Activated T-cell treated with anti-CD3 and anti-CD28 coated beads for 48 hours (primary cell): Measurements from ENCODE around the gene UBE2G1.
A peak's percentile ranks its signal among the peaks of the same experiment; 100 is the strongest.
"Not testable (repeated sequence)": the region's sequence is repeated elsewhere in the genome, so short reads cannot be mapped to it uniquely, and the experiment has no call there.

Source experiments
- DNase-seq: peaks from one replicate; pipeline ENCODE4 v3.0.0-alpha.2; 2020; ENCODE audit warnings: low read depth

Gene UBE2G1

GRCh38 chr17:4366327-4367063 lies at the start of gene UBE2G1:
Gene UBE2G1 (minus strand): TSS chr17:4366675. CDS start chr17:4366316, 359 bp downstream.
- DNase-seq: peak; percentile 100

DNA sequence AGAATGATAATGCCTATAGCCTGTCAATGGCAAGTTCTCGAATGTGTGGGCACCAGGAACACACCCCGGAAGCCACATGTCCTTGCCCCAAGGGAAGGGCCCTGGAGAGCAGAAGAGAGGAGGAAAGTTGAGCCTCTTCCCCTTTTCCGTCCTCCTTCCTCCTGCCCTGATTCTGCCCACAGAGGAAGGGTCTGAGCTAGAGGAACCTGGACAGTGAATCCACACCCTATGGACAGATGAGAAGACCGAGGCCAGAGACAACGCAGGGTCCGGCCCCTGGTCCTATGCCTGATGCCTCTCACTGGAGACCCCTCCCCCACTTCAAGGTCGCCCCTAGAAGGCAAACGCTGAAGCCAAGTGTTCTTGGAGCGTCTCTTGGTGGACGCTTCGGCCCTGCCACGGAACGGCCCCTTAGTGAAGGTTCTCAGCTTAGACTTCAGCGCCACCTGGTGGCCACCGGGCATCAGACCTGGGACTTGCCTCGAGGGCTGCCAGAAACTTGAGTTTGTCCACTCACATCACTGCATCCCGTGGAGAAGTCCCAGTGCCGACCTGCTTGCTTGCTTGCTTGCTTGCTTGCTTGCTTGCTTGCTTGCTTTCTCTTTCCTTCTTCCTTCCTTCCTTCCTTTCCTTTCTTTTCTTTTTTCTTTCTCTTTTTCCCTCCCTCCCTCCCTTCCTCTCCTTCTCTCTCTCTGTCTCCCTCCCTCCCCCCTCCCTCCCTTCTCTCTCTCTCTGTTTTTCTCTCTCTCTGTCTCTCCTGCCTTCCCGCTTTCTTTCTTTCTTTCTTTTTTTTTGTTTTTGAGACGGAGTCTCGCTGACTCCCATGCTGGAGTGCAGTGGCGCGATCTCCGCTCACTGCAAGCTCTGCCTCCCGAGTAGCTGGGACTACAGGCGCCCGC lies 46.7 kb upstream of the UBE2G1 start:
- DNase-seq: peak; percentile 85

DNA sequence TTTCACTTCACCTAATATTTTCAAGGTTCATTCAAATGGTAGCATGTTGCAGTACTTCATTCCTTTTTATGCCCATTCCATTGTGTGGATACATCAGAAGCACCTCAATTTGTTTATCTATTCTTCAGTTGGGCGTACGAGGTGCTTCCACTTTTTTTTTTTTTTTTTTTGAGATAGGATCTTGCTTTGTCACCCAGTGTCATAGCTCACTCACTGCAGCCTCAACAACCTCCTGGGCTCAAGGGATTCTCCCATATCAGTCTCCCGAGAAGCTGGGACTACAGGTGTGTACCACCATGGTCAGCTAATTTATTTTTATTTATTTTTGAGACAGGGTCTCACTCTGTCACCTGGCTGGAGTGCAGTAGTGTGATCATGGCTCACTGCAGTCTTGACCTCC lies 44.7 kb upstream of the UBE2G1 start:
- DNase-seq: no peak

DNA sequence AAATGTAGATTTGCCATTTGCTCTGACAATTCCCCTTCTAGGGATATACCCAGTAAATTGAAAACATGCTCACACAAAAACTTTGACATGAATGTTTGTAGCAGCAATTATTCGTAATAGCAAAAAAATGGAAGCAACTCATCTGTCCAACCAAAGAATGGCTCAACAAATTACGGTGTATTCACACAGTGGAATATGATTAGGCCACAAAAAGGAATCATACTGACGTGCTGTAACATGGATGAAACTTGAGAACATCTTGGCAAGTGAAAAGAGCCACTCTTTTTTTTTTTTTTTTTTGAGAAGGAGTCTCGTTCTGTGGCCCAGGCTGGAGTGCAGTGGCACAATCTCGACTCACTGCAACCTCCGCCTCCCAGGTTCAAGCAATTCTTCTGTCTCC lies 43.2 kb upstream of the UBE2G1 start:
- no peak for DNase-seq

GRCh38 chr17:4407851-4408250 lies 41.4 kb upstream of the UBE2G1 start:
- no peak for DNase-seq

DNA sequence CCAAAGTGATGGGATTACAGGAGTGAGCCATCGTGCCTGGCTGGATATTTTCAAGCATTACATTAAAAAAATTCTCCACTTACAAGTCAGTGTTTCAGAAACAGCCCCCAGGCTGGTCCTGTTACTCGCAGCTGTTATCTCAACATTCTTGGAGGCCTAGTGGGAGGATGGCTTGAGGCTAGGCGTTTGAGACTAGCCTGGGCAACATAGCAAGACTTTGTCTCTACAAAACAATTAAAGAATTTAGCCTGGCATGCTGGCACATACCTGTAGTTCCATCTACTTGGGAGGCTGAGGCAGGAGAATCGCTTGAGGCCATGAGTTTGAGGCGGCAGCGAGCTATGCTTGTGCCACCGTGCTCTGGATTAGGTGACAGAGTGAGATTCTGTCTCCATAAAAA lies 40.7 kb upstream of the UBE2G1 start:
- DNase-seq: no peak

DNA sequence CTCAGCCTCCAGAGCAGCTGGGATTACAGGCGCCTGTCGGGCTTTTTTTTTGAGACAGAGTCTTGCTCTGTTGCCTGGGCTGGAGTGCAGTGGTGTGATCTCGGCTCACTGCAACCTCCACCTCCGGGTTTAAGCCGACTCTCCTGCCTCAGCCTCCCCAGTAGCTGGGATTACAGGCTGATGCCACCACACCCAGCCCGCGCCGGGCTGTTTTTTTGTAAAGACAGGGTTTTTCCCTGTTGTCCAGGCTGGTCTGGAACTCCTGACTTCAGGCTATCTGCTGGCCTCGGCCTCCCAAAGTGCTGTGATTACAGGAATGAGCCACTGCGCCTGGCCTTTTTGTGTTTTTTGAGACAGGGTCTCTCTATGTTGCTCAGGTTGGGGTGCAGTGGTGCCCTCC lies 39.9 kb upstream of the UBE2G1 start:
- no peak for DNase-seq

DNA sequence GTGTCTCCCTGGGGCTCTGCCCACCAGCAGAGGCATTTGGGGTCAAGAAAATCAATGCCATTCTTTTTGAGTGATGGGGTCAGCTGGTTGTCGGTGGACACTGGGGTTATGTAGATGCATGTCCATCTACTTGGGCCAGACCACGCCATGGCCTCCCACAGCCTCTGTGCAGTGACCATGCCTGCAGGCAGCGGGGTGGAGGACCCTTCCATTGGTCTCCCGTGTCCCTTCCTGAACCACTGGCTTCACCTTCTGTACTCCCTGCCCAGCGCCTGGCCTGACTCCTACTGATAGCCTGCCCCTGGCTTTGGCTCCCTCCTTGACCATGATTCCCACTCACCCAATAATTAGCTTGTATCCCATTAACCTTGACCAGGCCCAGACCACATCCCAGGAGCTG lies 39.2 kb upstream of the UBE2G1 start:
- no peak for DNase-seq

DNA sequence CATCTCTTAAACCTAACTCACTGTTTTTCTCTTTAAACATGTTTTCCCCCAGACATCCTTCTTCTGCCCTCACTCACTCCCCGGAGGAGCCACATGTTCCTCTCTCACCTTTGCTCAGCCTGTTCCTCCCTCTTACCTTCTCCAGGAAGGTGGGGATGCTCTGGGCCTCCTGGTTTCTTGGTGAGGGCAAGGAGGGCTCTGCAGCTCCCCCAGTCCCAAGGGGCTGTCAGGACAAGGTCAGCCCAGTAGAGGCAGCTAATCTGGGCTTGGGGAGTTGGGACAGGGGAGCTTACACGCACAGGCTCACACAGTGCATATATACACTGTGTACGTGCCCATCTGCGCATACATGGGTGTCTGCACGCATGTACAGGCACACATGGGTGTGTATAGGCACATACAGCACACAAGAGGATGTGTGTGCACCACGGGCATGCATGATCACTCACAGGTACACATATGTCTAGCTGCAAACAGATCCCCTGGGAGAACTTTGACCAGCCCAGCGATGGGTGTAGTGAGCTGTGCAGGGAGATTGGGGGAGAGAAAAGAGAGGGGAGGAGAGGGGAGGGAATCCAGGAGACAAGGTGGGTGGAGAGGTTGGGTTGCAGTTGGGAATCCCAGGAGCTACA lies 38.7 kb upstream of the UBE2G1 start:
- DNase-seq: no peak

GRCh38 chr17:4397840-4398239 lies 31.4 kb upstream of the UBE2G1 start:
- no peak for DNase-seq

DNA sequence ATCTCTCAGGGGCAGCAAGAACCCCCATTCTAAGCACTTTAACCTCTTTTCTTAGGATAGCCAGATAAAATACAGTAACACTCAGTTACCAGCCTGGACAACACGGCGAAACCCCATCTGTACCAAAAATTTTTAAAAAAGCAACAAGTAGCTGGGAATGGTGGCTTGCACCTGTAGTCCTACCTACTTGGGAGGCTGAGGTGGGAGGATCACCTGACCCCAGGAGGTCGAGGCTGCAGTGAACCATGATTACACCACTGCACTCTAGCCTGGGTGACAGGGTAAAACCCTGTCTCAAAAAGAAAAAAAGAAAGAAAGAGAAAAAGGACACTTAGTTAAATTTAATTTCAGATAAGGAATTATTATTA lies 28.6 kb upstream of the UBE2G1 start:
- DNase-seq: no peak

- DNase-seq: no peak
Observed at GRCh38 chr17:4394208-4395110, 28.0 kb upstream of the UBE2G1 start.

- DNase-seq: no peak
Observed at GRCh38 chr17:4393806-4394205, 27.3 kb upstream of the UBE2G1 start.

DNA sequence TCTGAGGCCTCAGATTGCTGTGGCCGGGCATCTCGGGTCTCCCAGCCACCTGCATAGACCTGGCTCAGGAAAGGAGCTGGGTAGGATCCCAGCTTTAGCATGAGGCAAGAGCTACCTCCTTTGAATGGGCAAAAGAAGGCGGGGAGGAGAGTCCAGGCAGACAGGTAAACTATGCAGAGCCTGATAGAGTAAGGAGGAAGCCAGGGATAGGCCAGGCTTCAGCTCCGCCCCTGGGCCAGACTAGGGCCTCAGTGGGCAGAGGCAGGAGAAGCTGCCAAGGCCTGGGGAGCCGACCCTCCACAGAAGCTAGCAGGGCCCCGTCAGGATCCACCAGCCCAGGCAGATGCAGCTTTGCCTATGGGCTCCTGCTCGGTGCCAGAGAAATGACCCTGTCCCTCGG lies 22.6 kb upstream of the UBE2G1 start:
- no peak for DNase-seq

- no peak for DNase-seq
Observed at GRCh38 chr17:4387137-4387536, 20.7 kb upstream of the UBE2G1 start.

GRCh38 chr17:4386406-4386805 lies 19.9 kb upstream of the UBE2G1 start:
- DNase-seq: no peak

DNA sequence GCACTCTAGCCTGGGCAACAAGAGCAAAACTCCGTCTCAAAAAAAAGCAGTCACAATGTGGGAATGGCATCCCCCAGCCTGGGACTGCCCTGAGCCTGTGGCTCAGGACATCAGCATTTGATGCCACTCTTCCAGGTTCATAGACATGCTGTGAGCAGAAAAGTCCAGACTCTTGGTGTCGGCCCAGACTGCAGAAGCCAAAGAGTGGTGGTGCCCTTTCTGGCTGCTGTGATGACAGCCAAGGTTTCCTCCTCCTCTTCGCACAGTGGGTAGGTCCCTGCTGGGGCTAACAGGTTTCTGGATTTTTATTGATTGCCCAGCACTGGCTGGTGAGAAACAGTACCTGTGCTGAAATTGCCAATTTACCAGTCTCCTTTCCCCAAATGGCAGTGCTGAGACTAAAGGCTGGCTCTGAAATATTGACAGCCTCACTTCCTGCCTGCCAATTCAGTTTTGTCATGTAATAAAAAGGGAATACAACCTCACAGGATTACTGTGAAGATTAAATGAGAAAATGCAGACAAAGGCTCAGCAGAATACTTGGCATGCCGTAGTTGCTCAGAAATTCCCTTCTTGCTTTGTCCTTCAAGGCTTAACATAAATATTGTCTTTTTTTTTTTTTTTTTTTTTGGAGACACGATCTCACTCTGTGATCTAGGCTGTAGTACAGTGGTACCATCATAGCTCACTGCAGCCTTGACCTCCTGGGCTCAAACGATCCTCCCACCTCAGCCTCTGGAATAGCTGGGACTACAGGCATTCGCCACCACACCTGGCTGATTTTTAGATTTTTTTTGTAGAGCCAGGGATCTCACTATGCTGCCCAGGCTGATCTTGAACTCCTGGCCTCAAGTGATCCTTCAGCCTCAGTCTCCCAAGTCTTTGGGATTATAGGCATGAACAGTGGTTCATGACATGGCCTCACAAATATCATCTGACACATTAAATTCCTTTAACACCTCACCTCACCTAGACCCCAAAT lies 15.5 kb upstream of the UBE2G1 start:
- no peak for DNase-seq

DNA sequence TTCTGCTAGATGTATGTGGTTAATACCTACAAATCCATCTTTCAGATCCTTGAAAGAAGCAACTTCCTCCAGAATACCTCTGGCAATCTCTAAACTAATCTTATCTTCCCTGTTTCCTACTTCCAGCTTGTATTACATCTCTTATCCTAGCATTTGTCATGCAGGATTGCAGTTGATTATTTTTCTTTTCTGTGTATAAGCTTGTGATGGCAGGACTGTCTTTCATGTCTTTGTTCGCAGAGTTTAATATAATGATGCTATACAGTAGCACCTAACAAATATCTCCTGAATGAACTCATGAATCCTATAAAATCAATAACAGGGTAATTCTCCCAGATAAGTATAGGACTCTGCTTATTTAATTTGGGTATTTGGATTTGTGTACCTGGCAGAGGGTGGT lies 12.2 kb upstream of the UBE2G1 start:
- no peak for DNase-seq

- not testable (repeated sequence) for DNase-seq
Observed at GRCh38 chr17:4377247-4377646, 10.8 kb upstream of the UBE2G1 start.

GRCh38 chr17:4375796-4376440 lies 9.4 kb upstream of the UBE2G1 start:
- not testable (repeated sequence) for DNase-seq
